COLO668 (cell line): Measurements from ENCODE around the gene EPB41L4A.

ENCODE experiments used
- DNase-seq: peaks from one replicate; lab custom pipeline; 2025; ENCODE audit not compliant: unreplicated experiment; lab: John Stamatoyannopoulos, UW

EPB41L4A gene

GRCh38 chr5:112165897-112166737 lies 253.0 kb downstream of the EPB41L4A start:
- no peak for DNase-seq

GRCh38 chr5:112165399-112165798 lies 253.7 kb downstream of the EPB41L4A start:
- DNase-seq = no peak

GRCh38 chr5:112163435-112163834 lies 255.6 kb downstream of the EPB41L4A start:
- no peak for DNase-seq

GRCh38 chr5:112161392-112161748 lies 257.7 kb downstream of the EPB41L4A start:
- no peak for DNase-seq

- peak; percentile 80 for DNase-seq
These were observed 258.3 kb downstream of the EPB41L4A start for GRCh38 chr5:112160652-112161391.

- no peak for DNase-seq
These were observed 259.6 kb downstream of the EPB41L4A start for GRCh38 chr5:112159435-112159834.

- no peak for DNase-seq
These were observed 262.9 kb downstream of the EPB41L4A start for GRCh38 chr5:112156211-112156610.

GRCh38 chr5:112154940-112155686 lies 264.0 kb downstream of the EPB41L4A start:
- DNase-seq = no peak

GRCh38 chr5:112149727-112150126 lies 269.4 kb downstream of the EPB41L4A start:
- DNase-seq = no peak

GRCh38 chr5:112146323-112147226 lies 272.5 kb downstream of the EPB41L4A start:
- DNase-seq = peak; percentile 27

- DNase-seq = no peak
These were observed 275.4 kb downstream of the EPB41L4A start for GRCh38 chr5:112143690-112144089.

GRCh38 chr5:112142769-112143270 lies 276.3 kb downstream of the EPB41L4A start:
- DNase-seq = no peak

GRCh38 chr5:112141582-112141981 lies 277.5 kb downstream of the EPB41L4A start:
- no peak for DNase-seq

- DNase-seq = no peak
These were observed 280.6 kb downstream of the EPB41L4A start for GRCh38 chr5:112138526-112138925.

- no peak for DNase-seq
These were observed 282.3 kb downstream of the EPB41L4A start for GRCh38 chr5:112136773-112137172.

- DNase-seq = no peak
These were observed 291.2 kb downstream of the EPB41L4A start for GRCh38 chr5:112127861-112128260.

- DNase-seq = no peak
These were observed 292.1 kb downstream of the EPB41L4A start for GRCh38 chr5:112126982-112127381.

GRCh38 chr5:112125903-112126302 lies 293.2 kb downstream of the EPB41L4A start:
- no peak for DNase-seq

- no peak for DNase-seq
These were observed 294.3 kb downstream of the EPB41L4A start for GRCh38 chr5:112124788-112125187.

GRCh38 chr5:112123086-112123485 lies 296.0 kb downstream of the EPB41L4A start:
- no peak for DNase-seq
